NCI-H1105 (cell line): ENCODE results near the gene ZNF100.
"Not testable (repeated sequence)": the region's sequence is repeated elsewhere in the genome, so short reads cannot be mapped to it uniquely, and the experiment has no call there.

ENCODE experiments used
- DNase-seq: peaks from one replicate; lab custom pipeline; 2025; lab: John Stamatoyannopoulos, UW

Gene ZNF100

DNA sequence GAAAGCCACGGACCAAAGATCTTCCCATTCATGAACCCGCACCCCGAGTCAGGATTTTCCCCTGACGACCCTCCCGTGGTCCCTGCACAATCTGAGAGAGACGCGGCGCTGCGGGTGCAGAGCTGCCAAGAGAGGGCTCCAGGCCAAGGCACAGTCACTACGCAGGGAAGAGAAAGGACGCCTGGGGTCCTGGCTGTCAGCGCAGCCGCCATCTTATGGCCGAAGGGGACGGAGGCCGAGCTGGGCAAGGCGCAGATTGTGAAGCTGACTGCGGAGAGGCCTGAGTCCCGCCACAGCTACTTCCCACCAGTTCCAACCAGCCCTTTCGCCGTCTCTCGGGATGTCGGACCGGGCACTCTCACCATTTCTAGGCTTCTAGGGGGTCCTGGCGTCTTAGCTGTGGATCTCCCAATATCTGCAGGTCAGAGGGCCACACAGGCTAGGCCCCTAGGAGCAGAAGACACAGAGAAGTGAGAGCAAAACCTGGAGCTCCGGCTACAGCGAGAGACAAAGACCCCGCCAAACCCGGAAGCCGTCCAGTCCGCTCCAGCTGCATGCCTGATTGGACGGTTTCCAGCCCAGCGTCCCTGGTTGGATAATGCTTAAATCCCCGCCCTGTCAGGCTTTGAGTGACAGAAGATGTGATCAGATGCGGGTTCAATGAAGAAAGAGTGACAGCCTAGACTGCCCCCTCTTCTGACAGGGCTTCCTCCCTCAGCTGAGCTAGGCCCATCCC, at the start of gene ZNF100:
TSS of gene ZNF100 (minus strand) at position 515 of the 736 bp plus-strand sequence. CDS start at position 365, 150 bp downstream.
- DNase-seq: peak; percentile 96

GRCh38 chr19:21812448-21812847, 45.1 kb upstream of the ZNF100 start:
- DNase-seq: no peak

- DNase-seq: not testable (repeated sequence)
Observed at GRCh38 chr19:21808400-21809000, 41.1 kb upstream of the ZNF100 start.

DNA sequence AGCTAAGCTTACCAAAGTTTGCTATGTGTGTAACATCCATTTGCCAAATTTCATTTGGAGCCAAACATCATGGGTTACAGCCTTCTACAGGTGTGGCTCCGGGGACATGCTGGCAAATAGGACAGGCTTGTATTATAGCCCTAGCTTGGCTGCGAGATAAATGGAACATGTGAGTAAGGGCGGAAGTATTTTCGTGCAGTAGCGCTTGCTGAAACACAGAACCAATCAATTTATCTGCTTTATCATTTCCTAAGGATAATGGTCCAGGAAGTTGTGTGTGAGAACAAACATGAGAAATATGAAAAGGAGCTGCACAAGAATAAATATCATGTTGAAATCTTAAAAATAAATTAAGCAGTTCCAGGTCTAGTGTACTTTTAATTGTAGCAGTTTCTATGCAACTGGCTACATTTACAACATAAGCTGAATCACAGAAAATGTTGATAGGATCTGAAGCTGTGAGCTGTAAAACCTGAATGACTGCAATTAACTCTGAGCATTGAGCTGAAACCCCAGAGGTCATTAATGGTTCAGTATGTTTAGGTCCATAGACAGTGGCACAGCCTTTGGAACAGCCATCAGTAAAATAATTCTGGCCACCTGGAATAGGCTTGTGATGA, 22.2 kb upstream of the ZNF100 start:
- no peak for DNase-seq

DNA sequence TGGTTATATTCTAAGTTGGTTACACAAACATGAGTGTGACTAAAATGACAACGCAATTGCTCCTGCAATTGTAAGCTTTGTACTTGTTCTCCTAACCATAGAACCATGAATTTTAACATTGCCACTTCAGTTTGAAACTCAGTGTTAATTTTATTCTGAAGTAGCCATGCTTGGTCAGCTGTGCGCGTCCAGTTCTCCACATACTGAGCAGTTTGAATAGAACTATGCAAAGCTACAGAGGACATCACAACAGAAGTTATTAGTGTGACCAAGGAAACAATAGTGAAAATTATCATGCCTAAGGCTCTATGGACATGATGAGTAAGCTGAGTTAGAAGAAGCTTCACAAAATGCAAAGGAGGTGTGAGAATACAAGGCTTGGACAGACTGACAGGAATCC, 19.6 kb upstream of the ZNF100 start:
- no peak for DNase-seq

DNA sequence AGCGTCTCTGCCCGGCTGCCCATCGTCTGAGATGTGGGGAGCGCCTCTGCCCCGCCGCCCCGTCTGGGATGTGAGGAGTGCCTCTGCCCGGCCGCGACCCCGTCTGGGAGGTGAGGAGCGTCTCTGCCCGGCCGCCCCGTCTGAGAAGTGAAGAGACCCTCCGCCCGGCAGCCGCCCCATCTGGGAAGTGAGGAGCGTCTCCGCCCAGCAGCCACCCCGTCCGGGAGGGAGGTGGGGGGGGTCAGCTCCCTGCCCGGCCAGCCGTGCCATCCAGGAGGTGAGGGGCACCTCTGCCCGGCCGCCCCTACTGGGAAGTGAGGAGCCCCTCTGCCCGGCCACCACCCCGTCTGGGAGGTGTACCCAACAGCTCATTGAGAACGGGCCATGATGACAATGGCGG, 8.4 kb upstream of the ZNF100 start:
- not testable (repeated sequence) for DNase-seq

DNA sequence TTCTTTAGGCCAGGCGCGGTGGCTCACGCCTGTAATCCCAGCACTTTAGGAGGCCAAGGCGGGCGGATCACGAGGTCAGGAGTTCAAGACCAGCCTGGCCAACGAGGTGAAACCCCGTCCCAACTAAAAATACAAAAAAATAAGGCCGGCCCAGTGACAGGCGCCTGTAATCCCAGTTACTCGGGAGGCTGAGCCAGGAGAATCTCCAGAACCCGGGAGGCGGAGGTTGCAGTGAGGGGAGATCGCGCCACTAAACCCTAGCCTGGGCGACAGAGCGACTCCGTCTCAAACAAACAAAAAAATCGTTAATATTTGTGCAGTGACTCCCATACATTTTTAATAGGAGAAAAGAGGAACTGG, 694 bp downstream of the ZNF100 start:
- not testable (repeated sequence) for DNase-seq

DNA sequence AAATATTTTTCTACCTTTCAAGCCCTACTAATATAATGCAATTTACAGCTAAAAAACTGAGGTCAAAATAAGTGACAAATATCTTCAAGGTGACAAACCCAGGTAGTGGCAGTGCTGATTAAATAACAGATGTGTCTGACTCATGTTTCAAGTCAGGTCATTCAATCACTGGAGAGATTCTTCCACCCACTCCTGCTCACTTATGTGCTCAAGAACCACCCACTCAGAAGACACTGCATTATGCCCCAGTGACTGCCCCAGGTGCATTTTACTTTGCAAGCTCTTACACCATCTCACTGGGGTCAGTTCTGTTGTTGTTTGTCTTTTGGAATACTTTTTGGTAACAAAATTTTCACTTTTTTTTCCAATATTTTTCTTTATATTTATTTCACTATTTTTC, 2.2 kb downstream of the ZNF100 start:
- DNase-seq: no peak

GRCh38 chr19:21761547-21761946, 5.8 kb downstream of the ZNF100 start:
- not testable (repeated sequence) for DNase-seq

GRCh38 chr19:21758296-21758695, 9.1 kb downstream of the ZNF100 start:
- no peak for DNase-seq

DNA sequence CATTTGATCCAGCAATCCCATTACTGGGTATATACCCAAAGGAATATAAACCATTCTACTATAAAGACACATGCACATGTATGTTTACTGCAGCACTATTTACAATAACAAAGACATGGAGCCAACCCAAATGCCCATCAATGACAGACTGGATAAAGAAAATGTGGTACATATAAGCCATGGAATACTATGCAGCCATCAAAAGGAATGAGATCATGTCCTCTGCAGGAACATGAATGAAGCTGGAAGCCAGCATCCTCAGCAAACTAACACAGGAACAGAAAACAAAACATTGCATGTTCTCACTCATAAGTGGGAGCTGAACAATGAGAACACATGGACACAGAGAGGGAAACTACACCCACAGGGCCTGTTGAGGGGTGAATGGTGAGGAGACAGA, 11.8 kb downstream of the ZNF100 start:
- not testable (repeated sequence) for DNase-seq

DNA sequence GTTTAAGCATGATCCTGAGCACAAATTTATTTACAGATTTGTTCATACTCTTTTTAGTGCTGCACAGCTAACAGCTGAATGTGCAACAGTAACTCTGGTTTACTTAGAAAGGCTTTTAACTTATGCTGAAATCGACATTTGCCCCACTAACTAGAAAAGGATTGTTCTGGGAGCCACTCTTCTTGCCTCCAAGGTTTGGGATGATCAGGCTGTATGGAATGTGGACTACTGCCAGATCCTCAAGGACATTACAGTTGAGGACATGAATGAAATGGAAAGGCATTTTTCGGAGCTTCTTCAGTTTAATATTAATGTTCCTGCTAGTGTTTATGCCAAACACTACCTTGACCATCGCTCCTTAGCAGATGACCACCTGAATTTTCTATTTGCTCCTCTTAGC, 16.0 kb downstream of the ZNF100 start:
- no peak for DNase-seq

- DNase-seq: no peak
Observed at GRCh38 chr19:21750586-21751128, 16.7 kb downstream of the ZNF100 start.

- no peak for DNase-seq
Observed at GRCh38 chr19:21749090-21749489, 18.3 kb downstream of the ZNF100 start.

DNA sequence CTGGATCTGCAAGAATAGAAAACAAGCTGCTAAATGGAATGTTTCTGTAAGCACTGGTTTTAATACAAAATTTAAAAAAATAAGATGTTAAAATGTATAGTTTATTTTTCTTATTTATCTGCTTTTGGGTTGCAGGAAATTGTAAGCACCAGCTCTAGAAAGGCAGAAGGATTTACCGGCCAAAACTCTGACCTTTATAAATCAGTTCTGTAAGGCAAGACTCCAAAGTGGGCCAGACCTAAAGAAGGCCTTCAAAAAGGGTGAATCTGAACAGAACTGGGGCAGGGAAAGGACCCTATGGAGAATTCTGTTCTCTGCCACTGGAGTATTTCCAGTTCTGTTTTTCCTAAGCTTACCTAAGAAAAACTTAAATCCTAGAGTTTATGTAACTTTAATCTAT, 19.3 kb downstream of the ZNF100 start:
- no peak for DNase-seq

GRCh38 chr19:21740559-21740958, 26.8 kb downstream of the ZNF100 start:
- DNase-seq: no peak

GRCh38 chr19:21726942-21727747, 40.2 kb downstream of the ZNF100 start:
- DNase-seq: not testable (repeated sequence)

GRCh38 chr19:21713761-21714160, 53.6 kb downstream of the ZNF100 start:
- DNase-seq: no peak

DNA sequence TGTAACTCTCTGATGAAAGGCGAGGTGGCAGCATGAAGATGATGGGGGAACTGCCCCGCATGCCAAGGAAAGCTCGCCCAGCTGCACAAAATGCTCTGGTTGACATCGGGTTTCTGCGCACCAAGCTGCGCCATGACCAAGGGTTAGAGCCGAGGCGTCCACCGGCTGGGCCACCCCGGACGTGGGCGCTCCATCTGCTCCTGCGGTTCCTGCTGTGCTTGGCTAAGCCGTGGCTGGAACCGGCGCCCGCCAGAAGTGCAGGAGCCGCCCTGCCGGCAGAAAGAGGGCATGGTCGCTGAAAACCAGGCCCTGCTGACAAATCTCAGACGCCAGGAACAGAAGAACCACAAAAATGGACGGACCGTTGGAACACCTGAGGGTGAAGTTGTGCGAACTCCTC, 57.9 kb downstream of the ZNF100 start:
- DNase-seq: no peak

DNA sequence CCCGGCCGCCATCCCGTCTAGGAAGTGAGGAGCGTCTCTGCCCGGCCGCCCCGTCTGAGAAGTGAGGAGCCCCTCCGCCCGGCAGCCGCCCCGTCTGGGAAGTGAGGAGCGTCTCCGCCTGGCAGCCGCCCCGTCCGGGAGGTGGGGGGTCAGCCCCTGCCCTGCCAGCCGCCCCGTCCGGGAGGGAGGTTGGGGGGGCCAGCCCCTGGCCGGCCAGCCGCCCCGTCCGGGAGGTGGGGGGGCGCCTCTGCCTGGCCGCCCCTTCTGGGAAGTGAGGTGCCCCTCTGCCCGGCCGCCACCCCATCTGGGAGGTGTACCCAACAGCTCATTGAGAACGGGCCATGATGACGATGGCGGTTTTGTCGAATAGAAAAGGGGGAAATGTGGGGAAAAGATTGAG, 59.5 kb downstream of the ZNF100 start:
- DNase-seq: not testable (repeated sequence)

GRCh38 chr19:21707065-21707464, 60.3 kb downstream of the ZNF100 start:
- no peak for DNase-seq

DNA sequence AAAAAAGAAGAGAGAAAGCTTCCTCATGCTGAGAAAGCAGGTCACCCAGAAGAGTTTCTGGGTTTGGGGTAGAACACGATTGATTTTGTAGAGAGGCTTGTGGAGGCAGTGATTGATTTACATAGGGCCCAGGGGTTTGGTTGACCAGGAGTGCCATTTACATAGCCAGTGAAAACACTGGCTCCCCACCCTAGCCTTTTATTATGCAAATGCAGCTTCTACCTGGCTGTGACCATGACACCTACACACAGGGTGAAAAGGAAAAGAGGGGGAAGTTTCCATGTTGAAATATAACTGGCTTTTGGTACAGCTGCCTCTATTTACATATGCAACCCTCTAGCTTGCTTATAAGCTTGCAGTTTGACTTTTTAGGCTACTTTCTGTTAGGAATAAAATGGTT, 62.0 kb downstream of the ZNF100 start:
- DNase-seq: no peak
